Neural progenitor cell (in vitro differentiated cells): ENCODE results near the gene THAP6. TPM values are rescaled to one million over a fixed set of nuclear protein-coding genes. Genes with fewer than 3 reads are reported as not detected.
"Not testable (repeated sequence)": the region's sequence is repeated elsewhere in the genome, so short reads cannot be mapped to it uniquely, and the experiment has no call there.

Experiments used
- DNase-seq: peaks from one replicate; pipeline ENCODE4 v3.0.0-alpha.2; 2016; ENCODE audit warnings: low spot score
- H2AFZ ChIP-seq: fragments of 200-600 bp; sonication (generic); replicated peaks from 2 replicates; pipeline ENCODE4 v1.6.1; 2016; ENCODE audit warnings: antibody characterized with exemption
- H3F3A ChIP-seq: fragments of 200-600 bp; sonication (generic); 2 replicates; pipeline ENCODE4 v1.6.1; 2016; ENCODE audit warnings: antibody characterized with exemption, low read depth
- H3K27ac ChIP-seq: fragments of 200-600 bp; sonication (generic); 2 replicates; pipeline ENCODE4 v1.5.1; 2016; ENCODE audit warnings: mild to moderate bottlenecking
- H3K27me3 ChIP-seq: fragments of 200-600 bp; sonication (generic); 2 replicates; pipeline ENCODE4 v1.6.1; 2016; ENCODE audit warnings: mild to moderate bottlenecking, moderate library complexity
- H3K36me3 ChIP-seq: fragments of 200-600 bp; sonication (generic); 2 replicates; pipeline ENCODE4 v1.5.1; 2016
- H3K4me1 ChIP-seq: fragments of 200-600 bp; sonication (generic); 2 replicates; pipeline ENCODE4 v1.6.1; 2016; ENCODE audit warnings: mixed run types
- H3K4me2 ChIP-seq: fragments of 200-600 bp; sonication (generic); 2 replicates; pipeline ENCODE4 v1.6.1; 2016
- H3K4me3 ChIP-seq: fragments of 200-600 bp; sonication (generic); 2 replicates; pipeline ENCODE4 v1.5.1; 2016
- H3K79me2 ChIP-seq: fragments of 200-600 bp; sonication (generic); 2 replicates; pipeline ENCODE4 v1.6.1; 2016; ENCODE audit warnings: low read depth
- H3K9ac ChIP-seq: fragments of 200-600 bp; sonication (generic); 2 replicates; pipeline ENCODE4 v1.6.1; 2016
- H3K9me3 ChIP-seq: fragments of 200-600 bp; sonication (generic); 2 replicates; pipeline ENCODE4 v1.5.1; 2016; ENCODE audit warnings: low read depth
- H4K20me1 ChIP-seq: fragments of 200-600 bp; sonication (generic); 2 replicates; pipeline ENCODE4 v1.6.1; 2016; ENCODE audit warnings: low read depth
- H3K27ac Mint-ChIP-seq: 3 replicates; pipeline ENCODE4 v1.8.0; 2021; ENCODE audit warnings: mixed read lengths
- H3K27me3 Mint-ChIP-seq: 2 replicates; pipeline ENCODE4 v1.8.0; 2022; ENCODE audit warnings: low read depth, mild to moderate bottlenecking, inconsistent platforms, moderate library complexity, mixed read lengths; ENCODE audit not compliant: insufficient read depth
- H3K36me3 Mint-ChIP-seq: 3 replicates; pipeline ENCODE4 v1.8.0; 2021; ENCODE audit warnings: mixed read lengths
- H3K4me1 Mint-ChIP-seq: 3 replicates; pipeline ENCODE4 v1.8.0; 2021; ENCODE audit warnings: mixed read lengths
- H3K4me3 Mint-ChIP-seq: 3 replicates; pipeline ENCODE4 v1.8.0; 2021; ENCODE audit warnings: mild to moderate bottlenecking, moderate library complexity, mixed read lengths
- H3K9me3 Mint-ChIP-seq: 3 replicates; pipeline ENCODE4 v1.8.0; 2020; ENCODE audit warnings: mixed read lengths
- CTCF ChIP-seq: fragments of 200-600 bp; sonication (generic); IDR thresholded peaks from 2 replicates; pipeline ENCODE4 v1.5.1; 2017; ENCODE audit warnings: antibody characterized with exemption, mild to moderate bottlenecking
- EZH2 ChIP-seq: fragments of 200-600 bp; sonication (generic); IDR thresholded peaks from 2 replicates; pipeline ENCODE4 v1.6.1; 2017; ENCODE audit warnings: antibody characterized with exemption, mild to moderate bottlenecking, moderate library complexity
- EZH2phosphoT487 ChIP-seq: fragments of 200-600 bp; sonication (generic); IDR thresholded peaks from 2 replicates; pipeline ENCODE4 v1.6.1; 2017; ENCODE audit warnings: antibody characterized with exemption
- total RNA-seq: library from RNA; depleted of rRNA; stranded (reverse); fragments of >200 nt; gene quantifications from 2 replicates; pipeline ENCODE4 v1.2.3, GENCODE V29; 2015; ENCODE audit warnings: low replicate concordance

THAP6 gene
- total RNA-seq, 1 donor from 2014 or later: 30.6 TPM

- DNase-seq: no peak
- H3K79me2 ChIP-seq: peaks cover 26% of the 10 kb centered on the region
- H3F3A ChIP-seq: no peaks in the 10 kb centered on the region
- Mint-ChIP-seq H3K27me3 (no peaks in the 10 kb centered on the region), H3K4me1 (no peaks in the 10 kb centered on the region), H3K27ac (no peak overlapping the region), H3K9me3 (peaks cover 24% of the 10 kb centered on the region), H3K36me3 (peaks cover 56% of the 10 kb centered on the region), H3K4me3 (no peak overlapping the region)
- H3K27me3 ChIP-seq: no peaks in the 10 kb centered on the region
- H3K4me1 ChIP-seq: no peaks in the 10 kb centered on the region
- no peak overlapping the region for H3K4me3 ChIP-seq
- H3K9me3 ChIP-seq: peaks cover 10% of the 10 kb centered on the region
- H3K36me3 ChIP-seq: peaks cover 3% of the 10 kb centered on the region
- no peak overlapping the region for H3K4me2 ChIP-seq
- H4K20me1 ChIP-seq: no peaks in the 10 kb centered on the region
- TF ChIP-seq CTCF (no peak), EZH2 (no peak), EZH2phosphoT487 (no peak)
- no peak overlapping the region for H3K9ac ChIP-seq
- H2AFZ ChIP-seq: no peak overlapping the region
- H3K27ac ChIP-seq: no peak overlapping the region
Measured at GRCh38 chr4:75502671-75503070, 11.6 kb upstream of the THAP6 start.

GRCh38 chr4:75505630-75506029, 8.6 kb upstream of the THAP6 start:
- no peaks in the 10 kb centered on the region for H3F3A ChIP-seq
- no peak for TF ChIP-seq EZH2phosphoT487
- TF ChIP-seq EZH2: no peak
- TF ChIP-seq CTCF: no peak
- no peaks in the 10 kb centered on the region for H4K20me1 ChIP-seq
- no peak overlapping the region for H3K27ac Mint-ChIP-seq
- no peak overlapping the region for H3K9ac ChIP-seq
- H3K4me1 ChIP-seq: no peaks in the 10 kb centered on the region
- no peaks in the 10 kb centered on the region for H3K9me3 ChIP-seq
- H3K27ac ChIP-seq: no peak overlapping the region
- H2AFZ ChIP-seq: no peak overlapping the region
- H3K9me3 Mint-ChIP-seq: peaks cover 9% of the 10 kb centered on the region
- no peaks in the 10 kb centered on the region for H3K27me3 Mint-ChIP-seq
- no peak for DNase-seq
- no peaks in the 10 kb centered on the region for H3K27me3 ChIP-seq
- no peak overlapping the region for H3K4me3 Mint-ChIP-seq
- no peaks in the 10 kb centered on the region for H3K36me3 ChIP-seq
- no peak overlapping the region for H3K4me3 ChIP-seq
- peaks cover 45% of the 10 kb centered on the region for H3K36me3 Mint-ChIP-seq
- peaks cover 8% of the 10 kb centered on the region for H3K4me1 Mint-ChIP-seq
- peaks cover 40% of the 10 kb centered on the region for H3K79me2 ChIP-seq
- no peak overlapping the region for H3K4me2 ChIP-seq

- not testable (repeated sequence) for H3K9me3 Mint-ChIP-seq
Measured at GRCh38 chr4:75509592-75509991, 4.7 kb upstream of the THAP6 start.

GRCh38 chr4:75511841-75512240, 2.4 kb upstream of the THAP6 start:
- Mint-ChIP-seq H3K4me3 (no peak overlapping the region), H3K27me3 (no peaks in the 10 kb centered on the region), H3K36me3 (peaks cover 24% of the 10 kb centered on the region), H3K27ac (no peak overlapping the region), H3K9me3 (peaks cover 9% of the 10 kb centered on the region), H3K4me1 (peaks cover 23% of the 10 kb centered on the region)
- Histone ChIP-seq H4K20me1 (no peaks in the 10 kb centered on the region), H3K9ac (no peak overlapping the region), H3K4me3 (no peak overlapping the region), H3K79me2 (peaks cover 86% of the 10 kb centered on the region), H3F3A (peaks cover 4% of the 10 kb centered on the region), H3K4me1 (peaks cover 14% of the 10 kb centered on the region), H3K27ac (no peak overlapping the region), H3K36me3 (no peaks in the 10 kb centered on the region), H2AFZ (no peak overlapping the region), H3K9me3 (no peaks in the 10 kb centered on the region), H3K4me2 (peak overlapping the region; percentile 91), H3K27me3 (no peaks in the 10 kb centered on the region)
- TF ChIP-seq EZH2phosphoT487 (no peak), EZH2 (no peak), CTCF (no peak)
- no peak for DNase-seq

More at GRCh38 chr4:75509592-75509991, 4.7 kb upstream of the THAP6 start:
- H3K36me3 ChIP-seq, H2AFZ ChIP-seq, H4K20me1 ChIP-seq, H3K4me2 ChIP-seq, H3K9ac ChIP-seq, H3K27me3 Mint-ChIP-seq, H3K27ac Mint-ChIP-seq, DNase-seq, H3K27ac ChIP-seq, H3K9me3 ChIP-seq, H3K4me3 Mint-ChIP-seq, H3K4me3 ChIP-seq, H3K27me3 ChIP-seq, H3F3A ChIP-seq: not testable (repeated sequence)
- Histone ChIP-seq H3K4me1 (peaks cover 14% of the 10 kb centered on the region), H3K79me2 (peaks cover 73% of the 10 kb centered on the region)
- Mint-ChIP-seq H3K4me1 (peaks cover 13% of the 10 kb centered on the region), H3K36me3 (peaks cover 30% of the 10 kb centered on the region)
